NOMO-1 (cell line): ENCODE results near the gene PRKCA.

Experiments
- DNase-seq, 2 experiments: peaks; one replicate each; lab custom pipeline; 2025; ENCODE audit not compliant: unreplicated experiment in 2 of 2; lab: John Stamatoyannopoulos, UW

The PRKCA gene

DNA sequence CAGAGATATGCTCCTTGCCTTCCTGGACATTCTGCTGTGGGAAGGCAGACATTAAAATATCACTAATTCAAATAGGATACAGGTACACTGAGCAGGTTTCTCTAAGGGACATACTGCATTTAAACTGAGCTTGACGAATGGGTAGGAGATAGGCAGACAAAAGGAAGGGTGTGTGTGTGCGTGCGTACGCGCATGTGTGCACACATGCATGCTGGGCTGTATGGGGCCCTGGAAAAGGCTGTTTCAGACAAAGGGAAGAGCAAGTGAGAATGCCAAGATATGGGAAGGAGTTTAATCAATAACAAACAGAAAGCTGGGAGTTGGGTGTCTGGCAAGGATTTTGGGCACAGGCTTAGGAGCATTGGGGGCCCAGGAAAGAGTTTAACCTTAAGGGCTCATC is 196.2 kb downstream of the PRKCA start:
- no peak for DNase-seq

DNA sequence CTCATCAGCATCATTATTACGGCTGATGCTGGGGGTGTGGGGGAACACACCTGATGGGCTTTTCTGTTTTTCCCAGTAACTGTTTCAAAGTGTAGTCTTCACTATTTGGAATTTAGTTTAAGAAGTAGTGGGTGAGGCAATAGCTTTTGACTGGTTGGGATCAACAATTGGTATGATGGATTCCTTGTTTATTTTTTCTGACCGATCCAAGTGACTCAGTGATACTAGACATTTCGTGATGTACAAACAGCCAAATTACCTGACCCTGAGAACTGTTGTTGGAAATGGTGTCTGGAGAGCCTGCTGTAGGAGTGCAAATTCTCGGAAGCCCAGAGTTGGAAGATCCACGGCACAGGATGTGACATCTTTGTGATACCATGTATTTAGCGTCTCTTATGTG is 204.2 kb downstream of the PRKCA start:
- DNase-seq = no peak

DNA sequence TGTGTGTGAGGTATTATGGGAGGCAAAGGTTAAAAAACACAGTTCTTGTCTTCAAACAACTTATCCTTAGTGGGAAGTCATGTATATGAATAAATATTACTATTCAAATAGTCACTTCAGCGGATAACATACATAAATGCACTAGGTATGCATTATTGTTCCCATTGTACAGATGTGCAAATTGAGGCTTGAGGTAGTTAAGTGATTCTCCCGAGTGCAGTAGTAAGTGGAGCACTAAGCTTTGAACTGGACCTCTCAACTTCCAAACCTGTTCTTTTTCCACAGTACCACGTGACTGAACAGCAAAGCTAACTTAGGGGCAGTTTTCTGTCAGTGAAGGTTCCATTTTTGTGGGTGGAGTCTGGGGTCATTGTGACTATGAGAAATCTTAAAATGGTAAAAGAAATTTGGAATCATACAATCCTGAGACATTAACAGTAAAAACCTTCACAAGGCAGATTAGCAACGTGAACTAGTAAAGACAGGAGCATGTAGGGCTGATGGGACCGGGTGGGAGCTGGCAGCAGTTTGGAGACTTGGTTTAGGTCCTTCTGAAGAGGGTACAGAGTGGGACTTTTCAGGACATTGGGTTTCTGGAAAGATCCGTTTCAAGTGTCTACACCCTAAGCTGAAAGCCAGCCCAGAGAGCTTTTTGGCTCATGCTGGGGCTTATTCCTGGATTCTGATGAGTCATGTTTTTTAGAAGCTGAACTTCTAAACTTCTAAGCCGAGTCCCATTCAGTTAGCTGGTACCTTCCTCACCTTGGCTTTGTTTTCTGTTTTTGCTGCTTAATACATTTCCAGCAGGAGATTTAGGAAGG is 204.9 kb downstream of the PRKCA start:
- no peak for DNase-seq

DNA sequence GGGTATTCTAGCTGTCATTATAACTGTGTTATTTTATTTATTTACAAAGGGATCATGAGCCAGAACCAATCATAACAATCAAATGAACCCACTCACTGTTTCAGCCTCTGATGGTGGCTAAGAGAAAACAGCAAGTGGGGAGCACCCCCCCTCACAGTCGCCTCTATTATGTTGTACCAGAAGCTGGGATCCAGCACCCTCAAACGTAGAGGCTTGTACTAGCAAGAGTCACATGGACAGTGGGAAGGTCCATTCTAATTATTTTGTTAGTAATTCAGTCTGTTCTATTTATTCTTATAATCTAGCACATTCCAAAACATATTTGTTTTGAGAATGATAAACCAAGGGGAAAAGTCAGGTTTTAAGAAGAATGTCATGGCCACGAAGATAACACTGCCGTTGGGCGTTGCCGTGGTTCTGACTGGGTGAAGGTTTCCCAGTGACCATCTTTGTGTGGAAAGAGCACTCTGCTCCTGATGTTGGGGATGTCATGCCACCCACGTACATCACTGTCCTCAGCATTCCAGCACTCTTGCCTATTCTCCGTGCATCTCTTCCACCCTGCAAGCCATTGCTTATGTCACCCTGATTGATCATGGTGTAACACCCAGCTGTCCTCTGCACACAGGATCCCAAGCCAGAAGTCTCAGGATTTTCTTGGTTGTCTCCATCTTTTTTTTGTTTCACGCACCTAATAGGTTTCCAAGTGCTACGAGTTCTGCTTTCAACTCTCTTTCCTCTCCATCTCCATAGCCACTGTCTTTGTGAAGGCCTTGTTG is 205.8 kb downstream of the PRKCA start:
- DNase-seq = no peak

DNA sequence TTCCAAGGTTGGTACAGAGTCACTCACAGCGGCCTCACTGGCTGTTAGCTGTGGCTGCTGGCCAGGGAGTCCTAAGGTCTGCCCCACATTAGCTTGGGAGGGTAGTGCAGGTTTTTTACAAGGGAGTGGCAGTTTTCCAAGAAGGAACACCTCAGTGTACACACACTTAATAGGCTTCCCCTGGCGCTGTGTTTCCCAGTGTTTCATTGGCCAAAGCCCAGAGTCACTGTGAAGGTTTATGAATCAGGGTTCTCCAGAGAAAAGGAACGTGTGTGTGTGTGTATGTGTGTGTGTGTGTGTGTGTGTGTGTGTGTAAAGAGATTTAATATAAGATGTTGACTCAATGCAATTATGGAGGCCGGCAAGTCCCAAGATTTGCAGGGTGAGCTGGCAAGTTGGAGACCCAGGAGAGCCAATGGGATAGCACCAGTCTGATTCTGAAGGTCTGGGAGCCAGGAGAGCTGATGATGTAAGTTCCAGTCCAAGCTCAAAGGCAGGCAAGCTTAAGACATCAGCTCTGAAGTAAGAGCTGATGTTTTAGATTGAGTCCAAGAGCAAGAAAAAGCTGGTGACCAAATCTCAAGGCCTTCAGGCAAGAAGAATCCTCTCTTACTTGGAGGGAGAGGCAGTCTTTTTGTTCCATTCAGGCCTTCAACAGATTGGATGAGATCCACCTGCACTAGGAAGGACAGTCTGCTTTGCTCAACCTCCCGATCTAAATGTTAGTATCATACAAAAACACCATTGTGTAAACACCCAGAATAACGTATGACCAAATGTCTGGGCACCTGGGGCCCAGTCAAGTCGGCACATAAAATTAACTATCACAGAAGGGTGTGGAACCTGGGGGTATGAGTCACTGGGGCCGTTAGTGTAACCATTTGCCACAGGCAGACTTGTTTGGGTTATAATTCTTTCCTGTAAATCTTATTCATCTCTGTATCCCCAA is 206.8 kb downstream of the PRKCA start:
- peak; percentile 28 to 47 for DNase-seq

DNA sequence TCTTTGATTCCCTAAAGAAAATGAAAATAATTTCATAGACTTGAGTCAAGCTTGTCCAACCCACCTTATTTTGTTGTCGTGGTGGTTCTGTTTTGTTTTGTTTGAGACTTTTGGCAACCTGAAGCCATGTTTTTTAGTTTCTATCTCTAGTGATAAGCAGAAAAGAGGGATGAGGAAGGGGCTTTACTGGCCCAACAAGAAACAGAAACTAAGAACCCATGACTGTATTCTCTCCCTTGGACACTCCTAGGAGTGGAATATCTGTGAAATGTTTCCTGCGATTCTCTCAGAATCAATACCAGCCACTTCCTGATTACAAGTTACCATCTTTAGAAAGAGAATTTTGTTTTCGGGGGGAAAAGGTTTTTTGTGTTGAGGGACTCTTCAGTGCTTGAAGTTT is 207.5 kb downstream of the PRKCA start:
- DNase-seq = no peak

DNA sequence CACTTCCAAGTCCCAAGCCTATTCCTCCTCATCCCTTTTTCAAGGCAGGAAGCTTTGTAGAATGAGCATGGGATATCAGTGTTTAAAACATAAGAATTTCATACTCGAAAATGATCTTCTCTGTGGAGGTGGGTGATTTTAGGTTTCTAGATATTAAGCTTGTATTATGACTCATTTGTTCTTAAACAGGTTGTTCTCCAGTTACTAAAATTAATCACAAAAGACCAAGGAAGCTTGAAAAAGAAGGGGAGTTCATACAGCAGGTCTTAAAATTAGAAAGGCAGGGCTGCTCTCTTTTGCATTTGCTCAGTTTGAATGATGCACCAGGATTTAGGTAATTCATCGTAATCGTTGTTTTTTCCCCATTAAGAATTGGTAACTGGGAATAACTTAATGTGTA is 208.7 kb downstream of the PRKCA start:
- no peak for DNase-seq

DNA sequence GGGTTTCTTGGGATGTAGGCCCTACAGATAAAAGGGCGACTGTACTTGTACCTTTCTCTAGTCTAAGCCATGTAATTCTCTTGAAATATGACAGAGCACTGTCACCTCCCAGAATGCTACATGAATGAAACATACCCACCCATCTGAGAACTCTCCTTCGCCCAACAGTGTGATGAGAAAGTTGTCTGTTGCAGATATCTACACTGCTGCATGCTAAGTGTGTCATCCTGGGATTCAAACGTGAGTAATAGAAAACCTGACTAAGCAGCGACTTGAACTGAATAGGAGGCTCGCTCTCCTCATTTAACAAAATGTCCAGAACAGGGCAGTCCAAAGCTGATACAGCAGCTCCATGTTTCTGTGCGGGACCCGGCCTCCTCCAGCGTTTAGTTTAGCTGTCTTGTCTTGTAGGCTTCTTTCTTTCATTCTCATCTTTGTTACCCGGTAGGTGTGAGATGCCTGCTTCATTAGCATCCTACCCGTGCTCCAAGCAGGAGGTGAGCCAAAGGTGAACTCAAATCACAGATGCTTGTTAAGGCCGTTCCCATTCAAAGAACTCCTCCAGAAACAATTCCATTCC is 211.9 kb downstream of the PRKCA start:
- no peak for DNase-seq

DNA sequence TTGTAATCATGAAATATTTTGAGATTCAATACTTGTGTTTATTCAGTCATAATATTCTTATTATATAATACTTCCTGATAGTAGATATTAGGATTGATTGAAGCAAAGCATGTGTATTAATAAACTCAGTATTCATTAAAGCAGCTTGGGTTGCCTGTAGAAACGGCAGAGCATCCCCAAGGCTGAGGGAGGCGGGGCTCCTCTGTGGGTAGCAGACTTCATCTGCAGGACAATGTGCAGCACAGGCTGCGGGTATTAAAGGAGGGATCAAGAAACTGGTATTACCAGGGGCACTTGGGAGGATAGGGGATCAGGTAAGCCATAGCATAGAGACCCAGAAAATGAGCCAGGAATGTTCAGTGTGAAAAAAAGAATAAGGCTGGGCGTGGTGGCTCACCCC is 213.6 kb downstream of the PRKCA start:
- DNase-seq = no peak

DNA sequence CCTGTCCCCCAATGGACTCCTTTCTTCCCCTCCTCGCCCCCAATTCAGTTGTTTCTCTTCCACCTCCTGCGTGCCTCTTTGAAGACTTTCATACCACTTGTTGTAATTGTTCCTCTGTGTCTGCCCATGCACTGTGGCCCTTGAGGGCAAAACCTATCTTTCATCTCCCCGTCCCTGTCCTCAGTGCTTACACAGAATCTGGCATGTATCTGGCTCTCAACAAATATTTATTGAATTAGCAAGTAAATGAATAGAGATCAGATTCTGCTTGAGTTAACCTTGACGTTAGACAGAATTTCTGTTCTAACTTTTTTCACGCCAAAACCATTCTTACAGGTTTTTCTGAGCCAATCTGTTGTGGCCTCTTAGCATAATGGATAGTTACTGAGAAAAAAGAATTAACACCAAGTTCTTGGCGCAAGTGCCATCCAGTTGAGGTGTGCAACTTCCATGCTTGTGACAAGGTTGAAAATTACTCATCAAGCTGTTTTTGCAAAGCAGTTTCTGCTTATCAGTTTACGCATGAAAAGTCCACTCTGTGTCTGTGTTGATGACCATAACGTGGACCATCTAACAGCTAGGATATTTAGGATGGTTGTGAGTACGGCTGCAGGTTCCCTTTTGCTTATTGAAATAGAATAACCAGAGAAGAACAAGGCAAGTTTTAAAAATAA is 215.1 kb downstream of the PRKCA start:
- no peak for DNase-seq

DNA sequence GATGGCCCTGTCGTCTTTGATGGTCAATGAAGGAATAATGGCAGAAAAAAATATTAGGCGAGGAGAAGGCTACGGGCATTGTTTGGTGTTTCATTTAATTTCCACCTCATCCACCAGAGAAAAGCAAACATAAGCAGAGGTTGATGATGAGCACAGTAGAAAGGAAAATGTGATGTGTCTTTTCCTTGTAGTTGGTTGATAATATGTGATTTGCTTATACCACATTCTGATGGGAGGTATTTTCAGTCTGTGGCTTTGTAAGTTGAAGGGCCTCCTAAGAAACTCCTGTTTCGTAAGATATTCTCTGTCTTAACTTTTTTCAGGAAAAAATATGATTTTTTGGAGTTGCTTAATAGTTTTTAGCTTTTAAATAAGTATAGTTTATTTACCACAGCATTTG is 215.7 kb downstream of the PRKCA start:
- no peak for DNase-seq

DNA sequence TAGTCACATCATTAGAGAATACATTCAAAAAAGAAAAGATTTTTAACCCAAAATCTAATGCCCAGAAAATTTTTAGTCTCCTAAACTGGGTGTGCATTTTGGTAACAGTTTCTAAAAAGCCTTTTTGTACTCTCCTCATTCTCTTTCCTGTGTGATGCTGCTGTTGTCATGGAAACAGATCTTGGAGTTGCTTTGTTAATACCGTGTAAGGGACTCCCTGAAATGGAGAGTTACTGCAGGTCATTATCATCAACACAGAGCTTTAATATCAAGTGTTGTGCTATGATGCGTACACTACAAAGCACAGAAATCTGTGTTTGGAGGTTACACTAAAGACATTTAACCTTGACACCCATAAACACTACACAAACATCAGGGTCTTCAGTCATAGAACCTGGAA is 216.3 kb downstream of the PRKCA start:
- DNase-seq = no peak

DNA sequence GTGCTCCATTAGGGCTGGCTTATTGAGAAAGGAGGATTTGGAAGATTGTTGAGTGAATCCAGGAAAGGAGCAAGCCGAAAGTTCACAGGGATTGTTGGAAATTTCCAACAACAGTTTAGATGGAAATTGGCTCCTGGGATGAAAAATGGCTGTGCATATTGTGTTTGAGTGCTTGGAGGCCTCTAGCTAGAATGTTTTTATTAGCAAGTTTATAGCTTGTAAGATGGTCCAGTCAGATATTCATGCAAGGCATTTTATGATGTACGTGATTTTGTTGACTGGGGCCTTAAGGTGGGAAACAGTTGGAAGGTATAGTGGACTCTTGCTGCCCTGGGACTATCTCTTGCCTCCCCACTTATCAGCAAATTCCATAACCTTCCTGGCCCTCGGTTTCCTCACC is 216.7 kb downstream of the PRKCA start:
- DNase-seq = no peak

DNA sequence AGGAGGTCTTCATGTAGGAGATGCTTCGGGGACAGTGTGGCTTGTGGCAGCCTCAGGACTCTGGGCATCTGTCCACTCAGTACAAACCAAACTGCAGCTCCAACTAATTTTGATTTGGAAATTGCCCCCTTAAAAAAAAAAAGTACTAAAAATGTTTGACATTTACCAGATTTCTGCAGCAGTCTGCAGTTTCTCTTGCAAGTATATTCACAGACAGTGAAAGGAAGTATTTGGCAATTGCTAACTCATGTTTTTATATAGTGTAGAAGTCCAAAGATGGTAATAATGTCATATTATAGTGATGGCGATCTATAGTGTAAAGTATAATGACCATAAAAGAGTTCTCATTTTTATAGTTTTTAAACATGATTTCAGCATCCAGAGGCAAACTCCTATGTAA is 218.6 kb downstream of the PRKCA start:
- no peak for DNase-seq

DNA sequence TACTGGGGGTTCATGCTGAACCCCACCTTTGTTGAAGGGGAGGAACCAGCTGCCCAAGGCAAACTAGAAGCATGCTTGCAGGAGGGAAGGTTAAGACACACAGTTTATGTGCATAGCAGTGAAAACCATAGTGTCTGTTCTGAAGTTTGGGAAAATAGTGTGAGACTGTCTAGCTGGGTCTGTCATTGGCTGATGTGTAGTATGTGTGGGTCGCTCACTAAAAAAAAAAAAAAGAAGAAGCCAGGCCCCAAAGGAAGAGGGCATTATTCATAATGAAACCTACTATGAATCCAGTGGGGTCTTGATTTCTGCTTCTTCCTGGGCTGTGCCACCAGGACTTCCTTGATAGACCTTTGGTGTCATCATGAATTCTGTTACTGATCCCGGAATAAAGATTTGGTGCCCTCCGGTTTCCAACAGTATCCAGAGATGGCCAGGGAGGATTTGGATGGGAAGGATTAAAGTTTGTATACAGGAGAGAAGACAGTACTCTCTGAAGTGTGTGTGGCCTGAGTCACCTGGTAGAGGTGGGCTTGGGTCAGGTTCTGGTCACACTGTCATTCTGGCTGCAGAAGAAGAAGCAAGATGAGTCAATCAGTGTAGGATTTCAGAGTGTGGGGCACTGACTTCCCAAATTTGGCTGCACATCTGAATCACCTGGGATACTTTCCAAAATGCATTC is 220.3 kb downstream of the PRKCA start:
- DNase-seq = no peak

DNA sequence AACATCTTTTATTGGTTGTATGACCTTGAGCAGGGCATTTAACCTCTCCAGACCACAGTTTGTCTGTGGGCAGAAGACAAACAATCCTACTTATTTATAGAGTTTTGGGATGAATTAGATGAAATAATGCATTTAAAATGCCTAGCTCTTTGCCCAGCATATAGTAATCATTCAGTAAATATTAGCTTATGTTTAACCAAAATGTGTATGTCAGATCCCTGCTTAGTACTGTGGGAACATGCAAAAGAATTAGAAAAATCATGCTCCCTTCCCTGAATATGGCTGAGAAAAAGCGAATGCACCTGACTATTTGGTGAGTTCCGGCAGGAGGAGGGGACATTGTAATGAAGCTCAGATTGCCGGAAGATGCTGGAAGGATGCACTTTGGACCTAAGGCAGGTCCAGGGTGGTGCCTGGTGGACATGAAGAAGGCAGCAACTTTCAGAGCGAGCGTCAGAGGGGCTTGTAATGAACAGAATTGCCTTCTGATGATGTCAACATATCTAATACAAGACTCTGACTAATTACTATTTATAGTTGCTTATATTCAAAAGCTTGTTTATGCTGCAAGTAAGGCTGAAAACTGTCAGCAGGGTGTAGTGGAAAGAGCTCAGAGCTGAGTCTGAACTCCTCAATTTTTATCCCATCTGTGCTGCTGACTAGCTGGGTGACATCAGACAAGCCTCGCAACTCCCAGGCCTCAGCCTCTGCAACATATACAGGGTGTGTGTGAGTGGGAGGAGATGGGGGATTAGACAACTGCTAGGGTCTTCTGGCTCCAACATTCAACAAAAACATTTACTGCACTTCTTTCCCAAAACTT is 221.2 kb downstream of the PRKCA start:
- no peak for DNase-seq

DNA sequence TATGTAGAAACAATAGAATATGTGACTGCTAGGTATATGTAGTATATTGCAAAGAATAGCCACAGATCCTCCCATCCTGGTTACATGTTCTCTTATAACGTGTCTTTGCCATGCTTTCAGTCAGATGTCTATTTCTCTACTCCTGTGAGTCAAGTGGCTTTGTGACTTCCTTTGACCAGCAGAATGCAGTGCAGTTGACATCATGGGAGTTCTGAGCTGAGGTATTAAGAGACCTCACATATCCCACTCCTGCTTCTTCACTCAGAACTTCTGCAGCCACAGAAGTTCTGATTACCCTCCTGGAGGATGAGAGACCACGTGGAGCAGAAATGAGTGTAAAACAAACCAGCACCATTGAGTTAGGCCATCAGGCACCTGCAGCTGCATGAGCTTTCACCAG is 222.5 kb downstream of the PRKCA start:
- DNase-seq = no peak

DNA sequence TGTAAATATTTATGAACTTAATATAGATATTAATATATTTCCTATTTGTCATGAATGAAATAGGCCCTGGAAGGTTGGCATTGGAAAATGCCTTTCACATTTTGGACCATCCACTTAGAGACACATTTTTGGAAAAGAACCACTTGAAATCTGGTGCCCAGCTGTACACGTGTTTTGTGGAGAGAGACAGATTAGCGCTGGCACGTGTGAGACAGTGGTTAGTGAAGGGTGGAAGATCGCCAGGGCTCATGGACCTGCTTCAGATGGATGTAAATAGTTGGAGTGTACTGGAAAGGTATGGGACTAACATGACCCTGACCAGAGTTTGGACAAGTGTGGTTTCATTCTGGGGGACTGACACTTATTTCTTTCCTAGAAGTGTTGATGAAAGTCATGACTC is 222.9 kb downstream of the PRKCA start:
- no peak for DNase-seq

DNA sequence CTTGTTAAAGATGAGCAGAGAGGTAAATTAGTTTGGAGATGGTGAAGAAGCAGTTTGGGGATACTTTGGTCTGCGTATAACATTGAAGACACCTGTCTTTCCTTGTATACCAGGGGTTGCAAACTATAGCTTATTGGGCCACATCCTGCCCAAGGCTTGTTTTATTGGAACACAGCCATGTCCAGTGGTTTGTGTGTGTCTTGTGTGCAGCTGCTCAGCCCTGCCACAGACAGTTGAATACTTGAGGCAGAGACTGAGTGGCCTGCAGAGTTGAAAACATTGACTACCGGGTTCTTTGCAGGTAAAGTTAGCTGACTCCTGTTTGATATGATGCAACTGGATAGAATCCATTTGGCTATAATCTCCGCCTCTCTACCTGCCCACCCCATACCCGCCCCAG is 224.4 kb downstream of the PRKCA start:
- no peak for DNase-seq
